Measurements from ENCODE around the gene RAB25. TPM values are rescaled to one million over a fixed set of nuclear protein-coding genes. Genes with fewer than 3 reads are reported as not detected.

RAB25 gene
- polyA plus RNA-seq, 2 of the 4 experiments (the other 2 are of a cell fraction), result not detected

- no peak for TF ChIP-seq PHF8 (IDR thresholded peaks at IDR 0.05; ENCODE audit: borderline replicate concordance, low read depth)
- no peak for TF ChIP-seq KDM1A (IDR thresholded peaks at IDR 0.05; ENCODE audit: low read depth)
- TF ChIP-seq REST (IDR thresholded peaks at IDR 0.05), result no peak
- no peak for TF ChIP-seq BHLHE40 (IDR thresholded peaks at IDR 0.05; ENCODE audit: low read depth, low read length)
- no peak for TF ChIP-seq NR3C1 (IDR thresholded peaks at IDR 0.05)
- no peak for TF ChIP-seq USF2 (IDR thresholded peaks at IDR 0.05)
- TF ChIP-seq FOSB (CRISPR knock-in tag; IDR thresholded peaks at IDR 0.05), result no peak
- no peak for TF ChIP-seq CHD2 (IDR thresholded peaks at IDR 0.05; ENCODE audit: low read length, partially characterized antibody)
These were observed 29.3 kb downstream of the RAB25 start (continued) for GRCh38 chr1:156090138-156090839.

- H3K9me3 ChIP-seq, result no peaks in the 10 kb centered on the region
- ATAC-seq (peak; percentile 95 to 96), DNase-seq (ENCODE audit: low read depth in 1 of 2, low spot score in 1 of 2) (peak; percentile 85), FAIRE-seq (no peak)
- ChIA-PET CTCF (interaction anchor here (0.6 to 29.4 kb wide), 30 partner anchors 8 to 353 kb away, joined by 3 to 2239 read pairs (median 4); partner anchors contain the start of genes BGLAP, LMNA, MEX3A and PMF1), POLR2A (interaction anchor here (1.3 kb wide), 1 partner anchor 39 kb away, joined by 3 read pairs; no protein-coding TSS in a partner anchor)
- WGBS (ENCODE audit: missing lambda C conversion rate), result 33% methylated on average over 14 of the region's 14 CpGs
- H3K4me1 ChIP-seq, result peaks cover 24% of the 10 kb centered on the region
- H3K4me3 ChIP-seq, result no peak overlapping the region
- 0 out of 3 replicates have a peak overlapping the region, but pooled peaks have one; percentile 19 for H3K4me2 ChIP-seq
- H3K27ac ChIP-seq, result peak overlapping the region; percentile 38 to 84; a peak in 5 of 6 replicates
- TF ChIP-seq POLR2A (IDR thresholded peaks at IDR 0.05; ENCODE audit: low read length) (no peak), E2F6 (IDR thresholded peaks at IDR 0.05; ENCODE audit: borderline replicate concordance, low read depth) (no peak), EHF (CRISPR knock-in tag; IDR thresholded peaks at IDR 0.05) (no peak), REST (IDR thresholded peaks at IDR 0.05) (no peak), SREBF2 (IDR thresholded peaks at IDR 0.05) (no peak), ESRRA (IDR thresholded peaks at IDR 0.05; ENCODE audit: borderline replicate concordance, low read length) (no peak), TFCP2L1 (CRISPR knock-in tag; IDR thresholded peaks at IDR 0.05) (no peak), ATOH8 (CRISPR knock-in tag; IDR thresholded peaks at IDR 0.05; ENCODE audit: low read depth) (no peak), RFX5 (IDR thresholded peaks at IDR 0.05) (0 out of 2 replicates have a peak, but pooled peaks have one; percentile 19), HOXB13 (CRISPR knock-in tag; IDR thresholded peaks at IDR 0.05; ENCODE audit: low read depth) (no peak), PHF8 (IDR thresholded peaks at IDR 0.05; ENCODE audit: borderline replicate concordance, low read depth) (no peak), MAFK (IDR thresholded peaks at IDR 0.05; ENCODE audit: partially characterized antibody) (no peak), ELK1 (IDR thresholded peaks at IDR 0.05; ENCODE audit: low read depth, low read length) (no peak), HEYL (CRISPR knock-in tag; IDR thresholded peaks at IDR 0.05) (no peak), ZFP36 (IDR thresholded peaks at IDR 0.05; ENCODE audit: borderline replicate concordance, partially characterized antibody) (no peak), ZNF302 (CRISPR knock-in tag; IDR thresholded peaks at IDR 0.05) (no peak), HMGXB4 (CRISPR knock-in tag; IDR thresholded peaks at IDR 0.05; ENCODE audit: borderline replicate concordance) (no peak), POLR2AphosphoS2 (conservative IDR thresholded peaks at IDR 0.05; ENCODE audit: low read length) (no peak)
These were observed 29.9 kb downstream of the RAB25 start for GRCh38 chr1:156090840-156091188.
